ENCODE data around the gene ETS1.

The ETS1 gene

DNA sequence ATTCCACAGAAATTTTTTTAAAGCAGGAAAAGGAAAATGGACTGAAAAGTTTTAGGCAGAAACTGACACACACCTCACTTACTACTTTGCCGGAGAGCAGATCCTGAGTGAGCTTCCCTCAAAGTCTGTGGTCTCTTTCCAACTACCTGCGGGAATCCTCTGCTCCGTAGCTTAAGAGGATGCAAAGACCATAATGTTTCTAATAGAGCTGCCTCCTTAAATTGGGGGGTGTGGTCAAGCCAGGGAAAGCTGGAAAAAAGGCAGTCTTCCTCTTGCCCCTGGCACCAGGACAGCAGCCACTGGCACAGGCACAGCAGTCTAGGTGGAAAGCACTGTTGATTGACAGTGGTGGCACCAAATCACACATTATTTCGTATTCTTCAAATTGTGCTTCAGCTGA is at the start of gene ETS1:
Gene ETS1, minus strand, starts transcription at position 144 of the 400 bp plus-strand sequence. CDS start 14,428 bp downstream, outside the sequence.
- TF ChIP-seq CTCF (IDR thresholded peaks at IDR 0.05; ENCODE audit: low read depth, low read length), result no peak
- in situ Hi-C loops (cut with HindIII; ENCODE audit: low sequenced_read_pairs), result no loop called here
- H3K4me3 ChIP-seq (ENCODE audit: low read depth, low read length), result peak within 1 kb of the TSS; percentile 36
- DNase-seq (ENCODE audit: low read depth, low spot score), result peak; percentile 29

- in situ Hi-C loops (cut with HindIII; ENCODE audit: low sequenced_read_pairs), result no loop called here
- no peak for DNase-seq (ENCODE audit: low read depth, low spot score)
- TF ChIP-seq CTCF (IDR thresholded peaks at IDR 0.05; ENCODE audit: low read depth, low read length), result no peak
- H3K4me3 ChIP-seq (ENCODE audit: low read depth, low read length), result no peak overlapping the region
These were observed 47.0 kb upstream of the ETS1 start for GRCh38 chr11:128634395-128634794.

- no peak overlapping the region for H3K4me3 ChIP-seq (ENCODE audit: low read depth, low read length)
- no peak for TF ChIP-seq CTCF (IDR thresholded peaks at IDR 0.05; ENCODE audit: low read depth, low read length)
- in situ Hi-C loops (cut with HindIII; ENCODE audit: low sequenced_read_pairs), result no loop called here
- no peak for DNase-seq (ENCODE audit: low read depth, low spot score)
These were observed 46.1 kb upstream of the ETS1 start for GRCh38 chr11:128633384-128633965.

DNA sequence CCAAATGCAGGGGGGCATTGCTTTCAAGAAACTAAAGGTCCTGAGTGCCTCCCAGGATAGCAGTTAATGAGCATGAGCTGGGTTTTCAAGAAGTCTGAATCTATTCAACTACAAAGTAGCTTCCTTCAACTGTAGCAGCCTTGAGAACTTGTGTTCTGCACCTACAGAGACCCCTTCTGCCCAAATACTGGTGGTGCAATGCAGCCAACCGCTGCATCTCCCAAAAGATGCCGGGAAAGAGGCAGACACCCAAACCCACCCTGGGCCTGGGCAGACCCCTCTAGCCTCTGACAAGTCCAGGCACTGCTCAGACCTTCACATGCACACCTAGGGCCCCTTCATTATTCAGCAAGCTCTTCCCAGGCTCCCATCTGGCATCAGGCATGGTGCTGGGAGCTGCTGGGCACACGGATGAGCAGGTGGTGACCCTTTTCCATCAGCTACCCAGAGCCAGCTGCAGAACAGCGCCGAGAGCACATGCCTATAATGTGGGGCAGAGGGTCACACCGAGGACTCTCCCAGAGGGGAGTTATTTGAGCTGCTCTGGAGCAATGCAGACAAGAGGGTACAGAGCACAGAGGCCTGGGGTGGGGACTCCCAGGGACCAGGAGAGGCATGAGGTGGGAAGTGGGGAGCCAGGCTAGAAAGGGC is 44.9 kb upstream of the ETS1 start:
- H3K4me3 ChIP-seq (ENCODE audit: low read depth, low read length), result no peak overlapping the region
- peak; percentile 92 for TF ChIP-seq CTCF (IDR thresholded peaks at IDR 0.05; ENCODE audit: low read depth, low read length)
- peak; percentile 71 for DNase-seq (ENCODE audit: low read depth, low spot score)
- in situ Hi-C loops (cut with HindIII; ENCODE audit: low sequenced_read_pairs), result no loop called here

DNA sequence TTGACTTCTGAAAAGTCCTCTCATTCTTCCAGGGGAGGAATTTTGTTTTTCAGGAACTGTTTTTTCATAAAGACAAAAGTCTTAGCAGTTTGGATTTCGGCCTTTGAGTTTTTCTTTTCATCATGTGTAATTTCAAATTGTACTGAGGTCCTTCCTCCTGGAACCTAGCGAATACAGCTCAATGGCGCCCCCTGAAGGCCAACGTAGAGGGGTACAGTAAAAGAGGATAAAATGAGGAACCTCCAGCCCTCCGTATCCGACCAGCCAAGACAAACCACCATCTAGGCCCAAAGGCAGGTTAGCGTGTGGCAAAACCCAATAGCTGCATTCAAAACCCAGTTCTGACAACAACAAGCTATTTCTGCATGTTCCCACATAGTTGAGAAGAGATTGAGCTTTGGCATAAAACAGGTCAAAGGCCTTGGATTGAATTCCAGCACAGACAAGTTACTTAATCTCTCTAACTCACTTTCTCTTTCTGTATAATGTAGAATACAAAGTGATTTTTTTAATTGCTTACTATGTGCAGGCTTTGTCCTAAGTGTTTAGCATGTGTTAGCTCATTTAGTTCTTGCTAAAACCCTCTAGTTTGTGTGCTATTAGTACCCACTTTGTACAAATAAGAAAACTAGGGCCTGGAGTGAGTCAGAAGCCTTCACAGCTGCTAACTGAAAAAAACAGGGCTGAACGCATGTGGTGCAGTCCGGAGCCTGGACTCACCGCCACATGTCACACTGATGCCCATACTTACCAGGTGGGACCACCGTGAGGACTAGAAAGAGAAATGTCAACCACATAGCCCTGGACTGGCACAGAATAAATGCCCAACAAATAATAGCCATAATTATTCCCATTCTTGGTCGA is 43.2 kb upstream of the ETS1 start:
- DNase-seq (ENCODE audit: low read depth, low spot score), result peak; percentile 83
- in situ Hi-C loops (cut with HindIII; ENCODE audit: low sequenced_read_pairs), result no loop called here
- peak; percentile 81 for TF ChIP-seq CTCF (IDR thresholded peaks at IDR 0.05; ENCODE audit: low read depth, low read length)
- H3K4me3 ChIP-seq (ENCODE audit: low read depth, low read length), result no peak overlapping the region

- in situ Hi-C loops (cut with HindIII; ENCODE audit: low sequenced_read_pairs), result no loop called here
- DNase-seq (ENCODE audit: low read depth, low spot score), result no peak
- no peak for TF ChIP-seq CTCF (IDR thresholded peaks at IDR 0.05; ENCODE audit: low read depth, low read length)
- no peak overlapping the region for H3K4me3 ChIP-seq (ENCODE audit: low read depth, low read length)
These were observed 42.3 kb upstream of the ETS1 start for GRCh38 chr11:128629516-128630106.

All from astrocyte of the spinal cord (primary cell).